ENCODE data around the gene CHP1.

DNA sequence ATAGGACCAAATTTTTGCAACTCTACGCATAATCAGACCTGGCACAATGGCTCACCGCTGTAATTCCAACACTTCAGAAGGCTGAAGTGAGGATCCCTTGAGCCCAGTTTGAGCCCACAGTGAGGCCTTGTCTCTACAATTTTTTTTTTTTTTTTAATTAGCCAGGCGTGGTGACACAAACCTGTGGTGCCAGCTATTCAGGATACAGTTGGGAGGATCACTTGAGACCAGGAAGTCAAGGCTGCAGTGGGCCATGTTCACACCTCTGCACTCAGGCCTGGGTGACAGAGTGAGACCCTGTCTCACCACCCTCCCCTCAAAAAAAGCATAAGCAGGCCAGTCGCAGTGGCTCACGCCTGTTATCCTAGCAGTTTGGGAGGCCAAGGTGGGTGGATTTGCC, 76.6 kb downstream of the CHP1 start:
- TF ChIP-seq, protein P1, sequence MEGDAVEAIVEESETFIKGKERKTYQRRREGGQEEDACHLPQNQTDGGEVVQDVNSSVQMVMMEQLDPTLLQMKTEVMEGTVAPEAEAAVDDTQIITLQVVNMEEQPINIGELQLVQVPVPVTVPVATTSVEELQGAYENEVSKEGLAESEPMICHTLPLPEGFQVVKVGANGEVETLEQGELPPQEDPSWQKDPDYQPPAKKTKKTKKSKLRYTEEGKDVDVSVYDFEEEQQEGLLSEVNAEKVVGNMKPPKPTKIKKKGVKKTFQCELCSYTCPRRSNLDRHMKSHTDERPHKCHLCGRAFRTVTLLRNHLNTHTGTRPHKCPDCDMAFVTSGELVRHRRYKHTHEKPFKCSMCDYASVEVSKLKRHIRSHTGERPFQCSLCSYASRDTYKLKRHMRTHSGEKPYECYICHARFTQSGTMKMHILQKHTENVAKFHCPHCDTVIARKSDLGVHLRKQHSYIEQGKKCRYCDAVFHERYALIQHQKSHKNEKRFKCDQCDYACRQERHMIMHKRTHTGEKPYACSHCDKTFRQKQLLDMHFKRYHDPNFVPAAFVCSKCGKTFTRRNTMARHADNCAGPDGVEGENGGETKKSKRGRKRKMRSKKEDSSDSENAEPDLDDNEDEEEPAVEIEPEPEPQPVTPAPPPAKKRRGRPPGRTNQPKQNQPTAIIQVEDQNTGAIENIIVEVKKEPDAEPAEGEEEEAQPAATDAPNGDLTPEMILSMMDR (conservative IDR thresholded peaks at IDR 0.05; ENCODE audit: low read depth, low read length), result no peak
- no peak for TF ChIP-seq EZH2 (IDR thresholded peaks at IDR 0.05; ENCODE audit: borderline replicate concordance, low read depth, low read length, poor library complexity, severe bottlenecking)

All from A673 (cell line).